GM23248 (cell line): ENCODE measurements around the gene BTBD2.

Experiments used
- EZH2 ChIP-seq: fragments of 200-600 bp; sonication (generic); IDR thresholded peaks from 2 replicates; pipeline ENCODE4 v1.6.1; 2018; ENCODE audit warnings: antibody characterized with exemption, mild to moderate bottlenecking; ENCODE audit not compliant: insufficient read depth, poor library complexity, severe bottlenecking
- EZH2phosphoT487 ChIP-seq: fragments of 200-600 bp; sonication (generic); IDR thresholded peaks from 2 replicates; pipeline ENCODE4 v1.6.1; 2018; ENCODE audit warnings: antibody characterized with exemption, moderate library complexity, mild to moderate bottlenecking, low read depth; ENCODE audit not compliant: insufficient read depth

DNA sequence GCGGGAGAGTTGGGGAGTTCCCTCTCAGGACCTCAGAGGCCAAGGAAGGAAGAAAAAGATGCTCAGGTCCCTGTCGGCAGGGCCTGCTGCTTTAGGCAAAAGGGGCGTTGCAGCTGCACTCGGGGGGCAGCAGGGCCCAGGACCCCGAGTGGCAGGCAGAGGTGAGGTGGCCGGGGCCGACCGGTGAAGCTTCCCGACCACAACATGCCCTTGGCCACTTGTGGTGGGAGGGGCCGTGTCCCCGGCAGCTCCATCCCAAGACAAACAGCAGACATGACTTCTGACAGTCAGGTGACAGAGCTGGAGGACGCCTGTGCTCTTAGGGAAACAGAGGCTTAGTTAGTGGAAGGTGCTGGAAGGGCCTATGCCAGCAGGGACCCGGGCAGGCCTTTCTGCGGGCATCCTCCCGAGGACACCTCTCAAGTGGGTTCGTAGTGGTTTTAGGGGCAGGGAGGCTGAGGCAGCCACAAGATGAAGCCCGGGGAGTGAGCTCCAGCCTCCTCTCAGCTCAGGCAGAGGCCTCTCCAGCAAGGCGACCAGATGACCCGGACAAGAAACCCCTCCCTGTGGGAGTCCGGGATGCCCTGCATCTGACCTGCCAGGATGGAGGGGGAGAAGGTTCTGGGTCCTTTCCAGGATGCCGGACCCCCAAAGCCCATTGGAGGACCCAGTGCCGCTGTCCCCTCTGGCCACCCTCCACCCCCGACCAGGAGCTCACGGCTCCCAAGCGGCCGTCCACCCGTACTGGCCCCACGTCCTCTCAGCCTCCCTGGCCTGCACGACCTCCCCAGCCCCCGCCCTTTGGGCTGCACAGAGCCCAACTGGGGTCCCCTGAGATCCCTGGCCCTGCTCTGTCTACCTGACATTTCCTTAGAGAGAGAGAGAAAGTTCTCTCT lies 24.2 kb downstream of the BTBD2 start:
- no peak for TF ChIP-seq EZH2
- TF ChIP-seq EZH2phosphoT487: no peak
